Fibroblast of mammary gland (primary cell): ENCODE data around the gene WASHC3.

Source experiments
- DNase-seq: peaks from one replicate; pipeline ENCODE4 v3.0.0-alpha.2; 2010; ENCODE audit warnings: low read depth
- H3K4me3 ChIP-seq: 2 replicates; pipeline ENCODE4 v1.5.1; 2011; ENCODE audit warnings: low read depth, mild to moderate bottlenecking, low read length, moderate library complexity; ENCODE audit not compliant: control insufficient read depth
- TF ChIP-seq, protein P1 (sequence below): conservative IDR thresholded peaks from 2 replicates; pipeline ENCODE4 v1.5.1; 2011; ENCODE audit warnings: low read depth, low read length, inconsistent platforms; ENCODE audit not compliant: control insufficient read depth, insufficient read depth

WASHC3 gene

DNA sequence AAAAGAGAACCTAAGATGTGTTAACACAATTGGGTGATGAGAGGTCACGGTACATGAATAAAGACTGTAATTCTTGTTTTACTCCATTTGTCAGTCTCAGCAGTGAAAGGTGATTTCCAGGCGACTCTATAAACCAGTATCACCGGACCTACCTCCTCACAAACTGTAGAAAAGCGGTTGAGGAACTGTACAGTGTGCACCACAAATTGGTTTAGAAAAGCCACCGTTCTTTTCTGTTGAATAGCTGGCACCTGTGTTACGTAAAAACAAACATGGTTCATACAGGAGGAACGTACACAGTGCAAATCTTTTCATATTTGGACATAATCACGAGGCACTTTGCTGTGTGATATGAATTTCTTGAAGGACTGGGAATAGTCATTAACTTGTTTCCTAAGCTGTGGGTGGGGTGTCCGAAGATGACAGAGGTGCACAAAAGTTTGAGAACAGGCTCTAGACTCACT, 663 bp downstream of the WASHC3 start:
- H3K4me3 ChIP-seq, result peak overlapping the region; percentile 92
- TF ChIP-seq, protein P1, sequence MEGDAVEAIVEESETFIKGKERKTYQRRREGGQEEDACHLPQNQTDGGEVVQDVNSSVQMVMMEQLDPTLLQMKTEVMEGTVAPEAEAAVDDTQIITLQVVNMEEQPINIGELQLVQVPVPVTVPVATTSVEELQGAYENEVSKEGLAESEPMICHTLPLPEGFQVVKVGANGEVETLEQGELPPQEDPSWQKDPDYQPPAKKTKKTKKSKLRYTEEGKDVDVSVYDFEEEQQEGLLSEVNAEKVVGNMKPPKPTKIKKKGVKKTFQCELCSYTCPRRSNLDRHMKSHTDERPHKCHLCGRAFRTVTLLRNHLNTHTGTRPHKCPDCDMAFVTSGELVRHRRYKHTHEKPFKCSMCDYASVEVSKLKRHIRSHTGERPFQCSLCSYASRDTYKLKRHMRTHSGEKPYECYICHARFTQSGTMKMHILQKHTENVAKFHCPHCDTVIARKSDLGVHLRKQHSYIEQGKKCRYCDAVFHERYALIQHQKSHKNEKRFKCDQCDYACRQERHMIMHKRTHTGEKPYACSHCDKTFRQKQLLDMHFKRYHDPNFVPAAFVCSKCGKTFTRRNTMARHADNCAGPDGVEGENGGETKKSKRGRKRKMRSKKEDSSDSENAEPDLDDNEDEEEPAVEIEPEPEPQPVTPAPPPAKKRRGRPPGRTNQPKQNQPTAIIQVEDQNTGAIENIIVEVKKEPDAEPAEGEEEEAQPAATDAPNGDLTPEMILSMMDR, result no peak
- no peak for DNase-seq

DNA sequence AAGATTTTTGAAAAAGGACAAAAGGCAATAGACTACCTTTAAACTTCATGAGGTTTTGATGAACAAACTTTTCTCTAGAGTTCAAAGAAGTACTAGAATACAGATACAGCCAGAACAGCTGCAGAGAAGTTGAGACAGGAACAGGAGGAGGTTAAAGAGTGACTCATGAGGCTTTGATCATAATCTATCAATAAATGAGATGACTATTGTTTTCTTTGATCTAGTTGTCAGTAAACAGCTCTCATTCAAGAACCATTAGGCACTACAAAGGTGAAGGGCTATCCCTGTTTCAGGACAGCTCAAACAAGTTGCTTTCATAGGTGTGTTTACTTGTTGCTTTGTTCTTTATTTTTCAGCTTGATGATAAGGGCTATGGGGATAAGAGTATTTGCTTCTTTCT, 2.4 kb downstream of the WASHC3 start:
- H3K4me3 ChIP-seq, result no peak overlapping the region
- TF ChIP-seq, protein P1, result no peak
- DNase-seq, result peak; percentile 8

DNA sequence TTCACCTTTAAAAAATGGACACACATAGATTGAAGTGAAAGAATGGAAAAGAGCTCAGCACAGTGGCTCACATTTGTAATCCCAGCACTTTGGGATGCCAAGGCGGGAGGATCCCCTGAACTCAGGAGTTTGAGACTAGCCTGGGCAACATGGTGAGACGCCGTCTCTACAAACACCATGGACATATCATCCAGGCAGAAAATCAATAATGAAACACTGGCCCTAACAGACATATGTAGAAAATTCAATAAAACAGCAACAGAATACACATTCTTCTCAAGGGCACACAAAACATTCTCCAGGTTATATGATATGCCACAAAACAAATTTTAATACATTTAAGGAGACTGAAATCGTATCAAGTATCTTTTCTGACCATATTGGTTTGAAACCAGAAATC, 7.4 kb downstream of the WASHC3 start:
- TF ChIP-seq, protein P1, result no peak
- no peak for DNase-seq
- H3K4me3 ChIP-seq, result no peak overlapping the region

DNA sequence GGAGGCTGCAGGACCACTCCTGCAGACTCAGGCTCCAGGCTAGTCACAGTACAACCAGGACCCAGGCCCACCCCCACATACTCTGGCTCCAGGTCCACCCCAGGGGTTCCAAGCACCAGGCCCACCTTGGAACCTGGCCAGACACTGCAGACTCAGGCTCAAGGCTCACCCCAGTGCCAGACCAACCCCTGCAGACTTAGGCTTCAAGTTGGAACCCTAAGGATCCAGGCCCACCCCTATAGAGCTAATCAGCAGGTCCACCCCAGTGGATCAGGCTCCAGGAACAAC, 8.8 kb downstream of the WASHC3 start:
- TF ChIP-seq, protein P1, result no peak
- DNase-seq, result no peak
- H3K4me3 ChIP-seq, result no peak overlapping the region

- TF ChIP-seq, protein P1, result no peak
- DNase-seq, result no peak
- H3K4me3 ChIP-seq, result no peak overlapping the region
Measured at GRCh38 chr12:102052192-102053061, 9.4 kb downstream of the WASHC3 start.

DNA sequence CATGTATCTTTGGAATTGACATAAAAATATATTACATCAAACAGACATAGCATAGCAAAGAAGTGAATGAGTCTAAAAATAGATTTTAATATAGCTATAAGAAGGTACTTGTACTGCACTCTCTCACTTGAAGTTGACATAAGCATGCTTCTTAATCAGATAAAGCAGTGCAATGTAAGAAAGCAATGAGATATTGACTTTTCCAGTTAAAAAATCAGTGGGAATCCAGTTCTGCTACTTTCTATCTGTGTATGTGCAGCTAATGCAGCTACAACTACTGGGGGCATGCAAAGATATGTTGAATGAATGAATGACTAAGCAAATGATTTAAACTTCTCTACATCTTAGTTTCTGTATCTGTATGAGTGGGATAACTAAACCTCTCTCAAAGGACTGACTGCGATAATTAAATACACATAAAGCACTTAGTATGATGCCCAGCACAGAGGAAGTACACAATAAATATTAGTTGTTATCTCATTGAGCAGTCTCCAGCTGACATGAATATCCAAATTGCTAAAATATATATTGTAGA, 10.3 kb downstream of the WASHC3 start:
- TF ChIP-seq, protein P1, result no peak
- no peak overlapping the region for H3K4me3 ChIP-seq
- no peak for DNase-seq
